ENCODE measurements around the gene NUDT6.

Gene NUDT6

GRCh38 chr4:122914292-122914904 is 8.0 kb downstream of the NUDT6 start:
- DNase-seq: peak in 1 of 4 experiments; percentile 10

GRCh38 chr4:122912810-122913575 is 9.4 kb downstream of the NUDT6 start:
- no peak for DNase-seq

- no peak for DNase-seq
These were observed 10.8 kb downstream of the NUDT6 start for GRCh38 chr4:122911588-122911987.

GRCh38 chr4:122909683-122910082 is 12.7 kb downstream of the NUDT6 start:
- DNase-seq: no peak

- no peak for DNase-seq
These were observed 14.2 kb downstream of the NUDT6 start for GRCh38 chr4:122908223-122908622.

- DNase-seq: no peak
These were observed 15.5 kb downstream of the NUDT6 start for GRCh38 chr4:122906859-122907305.

GRCh38 chr4:122903766-122904288 is 18.6 kb downstream of the NUDT6 start:
- no peak for DNase-seq

GRCh38 chr4:122901247-122902010 is 21.0 kb downstream of the NUDT6 start:
- no peak for DNase-seq

GRCh38 chr4:122900314-122900713 is 22.1 kb downstream of the NUDT6 start:
- no peak for DNase-seq

GRCh38 chr4:122899682-122900081 is 22.7 kb downstream of the NUDT6 start:
- DNase-seq: no peak

GRCh38 chr4:122898370-122899150 is 23.8 kb downstream of the NUDT6 start:
- DNase-seq: no peak

GRCh38 chr4:122896270-122896669 is 26.1 kb downstream of the NUDT6 start:
- DNase-seq: no peak

GRCh38 chr4:122895336-122895995 is 26.9 kb downstream of the NUDT6 start:
- DNase-seq: no peak

- DNase-seq: no peak
These were observed 27.6 kb downstream of the NUDT6 start for GRCh38 chr4:122894827-122895226.

GRCh38 chr4:122890147-122890795 is 32.1 kb downstream of the NUDT6 start:
- no peak for DNase-seq

GRCh38 chr4:122889726-122890125 is 32.7 kb downstream of the NUDT6 start:
- no peak for DNase-seq

GRCh38 chr4:122884499-122884898 is 37.9 kb downstream of the NUDT6 start:
- no peak for DNase-seq

GRCh38 chr4:122882857-122883735 is 39.3 kb downstream of the NUDT6 start:
- DNase-seq: no peak

GRCh38 chr4:122879001-122879400 is 43.4 kb downstream of the NUDT6 start:
- DNase-seq: no peak

- no peak for DNase-seq
These were observed 45.9 kb downstream of the NUDT6 start for GRCh38 chr4:122876456-122876855.
